Spleen (tissue), 7 donors: Measurements from ENCODE around the gene LCK.

Source experiments
- CTCF ChIP-seq, 11 experiments: fragments of 200-600 bp in 7 of 11; fragments of 450-650 bp in 4 of 11; sonication (generic) in 4 of 11; IDR thresholded peaks in 8 of 11; conservative IDR thresholded peaks in 3 of 11; 1 replicate in 7 of 11; 2 replicates in 4 of 11; pipeline versions ENCODE4 v1.4.0 to v1.8.0; 2016 to 2021; ENCODE audit warnings: antibody characterized with exemption in 11 of 11, inconsistent platforms in 4 of 11, mild to moderate bottlenecking in 1 of 11
- POLR2A ChIP-seq, 3 donors: fragments of 450-650 bp; IDR thresholded peaks; one replicate each; pipeline ENCODE4 v1.5.1; 2017; ENCODE audit warnings: antibody characterized with exemption in 3 of 3, mild to moderate bottlenecking in 1 of 3
- POLR2AphosphoS5 ChIP-seq, 3 donors: sonication (generic); formaldehyde crosslinking; IDR thresholded peaks; one replicate each; pipeline ENCODE4 v1.5.1; 2017; ENCODE audit warnings: antibody characterized with exemption in 3 of 3
- donor health status: DM: no; HTN: no; CAD: no; lungs with moderate emphysema.
- donor health status: DM: no; HTN: no; CAD: no.
- donor health status: DM: no; HTN: no; CAD: no.

DNA sequence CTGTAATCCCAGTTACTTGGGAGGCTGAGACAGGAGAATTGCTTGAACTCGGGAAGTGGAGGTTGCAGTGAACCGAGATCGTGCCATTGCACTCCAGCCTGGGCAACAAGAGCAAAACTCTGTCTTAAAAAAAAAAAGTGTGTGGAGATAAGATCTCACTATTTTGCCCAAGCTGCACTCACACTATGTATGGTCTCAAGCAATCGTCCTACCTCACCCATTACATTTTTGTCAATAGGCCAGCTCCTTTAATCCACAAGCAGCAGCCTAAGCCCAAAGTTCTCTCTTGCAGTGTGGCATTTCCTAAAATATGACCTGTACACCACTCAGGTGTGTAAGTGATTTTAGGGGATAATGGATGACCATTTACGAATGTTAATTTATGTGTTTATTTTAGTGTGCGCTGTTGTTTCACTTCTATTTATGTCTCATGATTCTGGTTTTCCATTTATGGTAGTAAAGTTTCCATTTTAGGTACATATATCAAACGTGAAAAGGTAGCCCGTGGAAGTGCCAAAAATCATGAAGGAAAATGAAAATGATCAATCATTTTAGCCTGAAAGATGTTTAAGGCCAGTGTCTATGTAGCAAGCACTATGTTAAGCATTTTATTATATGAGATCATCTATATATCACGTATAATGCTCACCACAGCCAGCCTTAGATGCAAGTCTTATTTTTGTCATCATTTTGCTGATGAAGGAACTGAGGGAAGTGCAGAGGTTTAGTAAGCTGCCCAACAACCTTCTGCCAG lies 5.6 kb downstream of the LCK start:
- TF ChIP-seq CTCF (IDR thresholded peaks at IDR 0.05 in 8 of 11, conservative IDR thresholded peaks at IDR 0.05 in 3 of 11): no peak
- no peak for TF ChIP-seq POLR2AphosphoS5 (IDR thresholded peaks at IDR 0.05)
- TF ChIP-seq POLR2A (IDR thresholded peaks at IDR 0.05): no peak
